Esophagus muscularis mucosa (tissue), 3 donors: Measurements from ENCODE around the gene HEATR5B.

ENCODE experiments used
- POLR2A ChIP-seq: fragments of 450-650 bp; IDR thresholded peaks from one replicate; pipeline ENCODE4 v1.6.1; 2017; ENCODE audit warnings: antibody characterized with exemption, moderate library complexity, mild to moderate bottlenecking, low read depth
- TF ChIP-seq, protein P1 (sequence below), 3 experiments: fragments of 200-600 bp in 2 of 3; fragments of 450-650 bp in 1 of 3; sonication (generic) in 2 of 3; IDR thresholded peaks; one replicate each; pipeline ENCODE4 v1.5.1; 2017 to 2019; ENCODE audit warnings: antibody characterized with exemption in 3 of 3, mild to moderate bottlenecking in 2 of 3, moderate library complexity in 1 of 3

DNA sequence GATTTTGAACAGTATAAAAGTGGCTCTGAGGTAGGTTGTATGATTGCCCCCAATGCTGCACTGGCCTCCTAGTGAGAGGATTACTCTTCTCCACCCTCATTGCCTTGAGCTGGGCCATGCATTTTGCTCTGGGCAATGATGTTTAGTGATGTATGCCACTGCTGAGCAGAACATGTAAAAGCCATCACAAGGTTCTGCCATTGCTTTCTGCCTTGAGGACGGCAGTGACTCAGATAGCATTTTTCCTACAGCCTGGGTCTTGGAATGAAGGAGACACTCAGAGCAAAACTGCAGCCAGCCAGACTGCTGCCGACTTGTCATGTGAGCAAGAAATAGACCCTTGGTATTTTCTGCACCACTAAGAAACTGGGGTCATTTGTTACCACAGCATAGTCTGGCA, 27.8 kb upstream of the HEATR5B start:
- TF ChIP-seq, protein P1, sequence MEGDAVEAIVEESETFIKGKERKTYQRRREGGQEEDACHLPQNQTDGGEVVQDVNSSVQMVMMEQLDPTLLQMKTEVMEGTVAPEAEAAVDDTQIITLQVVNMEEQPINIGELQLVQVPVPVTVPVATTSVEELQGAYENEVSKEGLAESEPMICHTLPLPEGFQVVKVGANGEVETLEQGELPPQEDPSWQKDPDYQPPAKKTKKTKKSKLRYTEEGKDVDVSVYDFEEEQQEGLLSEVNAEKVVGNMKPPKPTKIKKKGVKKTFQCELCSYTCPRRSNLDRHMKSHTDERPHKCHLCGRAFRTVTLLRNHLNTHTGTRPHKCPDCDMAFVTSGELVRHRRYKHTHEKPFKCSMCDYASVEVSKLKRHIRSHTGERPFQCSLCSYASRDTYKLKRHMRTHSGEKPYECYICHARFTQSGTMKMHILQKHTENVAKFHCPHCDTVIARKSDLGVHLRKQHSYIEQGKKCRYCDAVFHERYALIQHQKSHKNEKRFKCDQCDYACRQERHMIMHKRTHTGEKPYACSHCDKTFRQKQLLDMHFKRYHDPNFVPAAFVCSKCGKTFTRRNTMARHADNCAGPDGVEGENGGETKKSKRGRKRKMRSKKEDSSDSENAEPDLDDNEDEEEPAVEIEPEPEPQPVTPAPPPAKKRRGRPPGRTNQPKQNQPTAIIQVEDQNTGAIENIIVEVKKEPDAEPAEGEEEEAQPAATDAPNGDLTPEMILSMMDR (IDR thresholded peaks at IDR 0.05), result no peak
- no peak for TF ChIP-seq POLR2A
